Measurements from ENCODE around the gene PTGDR2.
"Not testable (repeated sequence)": the region's sequence is repeated elsewhere in the genome, so short reads cannot be mapped to it uniquely, and the experiment has no call there.

PTGDR2 gene

DNA sequence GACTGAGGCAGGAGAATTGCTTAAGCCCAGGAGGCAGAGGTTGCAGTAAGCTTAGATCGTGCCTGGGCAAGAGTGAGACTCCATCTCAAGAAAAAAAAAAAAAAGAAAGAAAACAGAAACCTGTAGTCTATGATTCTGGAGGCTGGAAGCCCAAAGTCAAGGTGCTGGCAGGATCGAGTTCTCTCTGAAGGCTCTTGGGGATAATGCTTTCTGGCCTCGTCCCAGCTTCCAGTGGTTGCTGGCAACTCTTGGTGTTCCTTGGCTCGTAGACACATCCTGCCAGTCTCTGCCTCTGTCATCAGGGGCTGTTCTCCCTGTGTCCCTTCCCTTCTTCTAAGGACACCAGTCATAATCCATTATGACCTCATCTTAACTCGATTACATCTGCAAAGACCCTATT lies 30.6 kb downstream of the PTGDR2 start:
- no peak for TF ChIP-seq CTCF (IDR thresholded peaks at IDR 0.05; ENCODE audit: low read depth, low read length)
- no peak overlapping the region for H3K4me3 ChIP-seq (ENCODE audit: low read depth, low read length)

DNA sequence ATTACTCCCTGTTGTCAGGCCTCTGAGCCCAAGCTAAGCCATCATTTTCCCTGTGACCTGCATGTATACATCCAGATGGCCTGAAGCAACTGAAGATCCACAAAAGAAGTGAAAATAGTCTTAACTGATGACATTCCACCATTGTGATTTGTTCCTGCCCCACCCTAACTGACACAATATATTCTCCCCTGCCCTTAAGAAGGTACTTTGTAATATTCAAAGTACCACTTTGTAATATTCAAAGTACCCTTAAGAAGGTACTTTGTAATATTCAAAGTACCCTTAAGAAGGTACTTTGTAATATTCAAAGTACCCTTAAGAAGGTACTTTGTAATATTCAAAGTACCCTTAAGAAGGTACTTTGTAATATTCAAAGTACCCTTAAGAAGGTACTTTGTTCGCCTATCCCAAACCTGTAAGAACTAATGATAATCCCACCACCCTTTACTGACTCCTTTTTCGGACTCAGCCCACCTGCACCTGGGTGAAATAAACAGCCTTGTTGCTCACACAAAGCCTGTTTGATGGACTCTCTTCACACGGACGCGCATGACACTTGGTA lies 31.9 kb downstream of the PTGDR2 start:
- not testable (repeated sequence) for H3K4me3 ChIP-seq (ENCODE audit: low read depth, low read length)

DNA sequence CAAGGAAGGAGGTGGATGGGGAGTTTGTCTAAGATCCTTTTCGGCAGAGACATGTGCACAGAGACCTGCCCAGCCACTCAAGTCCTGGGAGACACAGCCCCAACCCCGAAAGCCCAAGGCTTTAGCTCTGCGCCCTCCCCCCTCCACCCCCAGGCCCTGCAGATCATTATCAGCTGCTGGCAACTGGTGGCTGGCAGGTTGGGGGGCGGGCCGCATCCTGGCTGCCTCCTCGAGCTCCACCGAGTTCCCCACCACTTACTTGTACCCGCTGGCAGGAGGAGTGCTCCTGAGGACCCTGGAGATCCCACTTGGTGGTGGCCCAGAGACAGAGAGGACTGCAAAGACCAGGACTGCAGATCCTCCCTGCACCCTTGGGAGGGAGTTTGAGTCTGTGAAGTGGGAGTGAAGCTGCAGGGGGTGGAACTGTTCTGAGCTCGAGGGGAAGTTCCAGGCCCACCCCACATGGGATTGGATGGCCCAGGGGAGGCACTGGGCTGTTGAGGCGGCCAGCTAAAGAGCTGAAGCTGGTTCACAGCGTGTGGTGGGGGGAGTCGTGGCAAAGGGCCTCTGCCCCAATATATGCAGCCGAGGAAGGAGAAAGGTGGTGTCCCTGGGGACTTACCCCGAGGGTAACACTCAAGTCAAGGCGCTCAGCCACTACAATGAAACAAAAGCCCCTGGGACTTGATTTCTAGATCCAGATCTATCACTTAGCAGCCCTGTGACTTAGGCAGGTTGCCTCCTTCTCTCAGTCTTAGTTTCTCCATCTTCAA lies 33.7 kb downstream of the PTGDR2 start:
- TF ChIP-seq CTCF (IDR thresholded peaks at IDR 0.05; ENCODE audit: low read depth, low read length) = no peak
- no peak overlapping the region for H3K4me3 ChIP-seq (ENCODE audit: low read depth, low read length)

DNA sequence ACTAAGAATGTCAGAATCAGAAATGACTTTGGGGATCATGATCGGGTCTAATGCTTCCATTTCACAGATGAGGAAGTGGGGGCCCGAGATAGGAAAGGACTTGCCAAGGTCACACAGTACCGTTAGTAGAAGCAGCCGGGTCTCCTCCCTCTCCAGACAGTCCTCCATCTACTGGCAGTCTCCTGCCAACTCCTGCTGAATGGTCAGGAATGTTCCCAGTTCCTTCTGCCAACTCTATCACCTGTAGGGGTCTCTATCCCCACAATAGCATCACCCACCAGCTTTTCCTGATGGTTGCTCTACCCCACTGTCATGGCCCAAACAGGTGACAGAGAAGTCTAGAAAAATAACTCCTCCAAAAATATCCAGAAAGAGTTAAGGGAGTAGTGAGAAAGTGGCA lies 37.7 kb downstream of the PTGDR2 start:
- H3K4me3 ChIP-seq (ENCODE audit: low read depth, low read length) = no peak overlapping the region
- TF ChIP-seq CTCF (IDR thresholded peaks at IDR 0.05; ENCODE audit: low read depth, low read length) = no peak

DNA sequence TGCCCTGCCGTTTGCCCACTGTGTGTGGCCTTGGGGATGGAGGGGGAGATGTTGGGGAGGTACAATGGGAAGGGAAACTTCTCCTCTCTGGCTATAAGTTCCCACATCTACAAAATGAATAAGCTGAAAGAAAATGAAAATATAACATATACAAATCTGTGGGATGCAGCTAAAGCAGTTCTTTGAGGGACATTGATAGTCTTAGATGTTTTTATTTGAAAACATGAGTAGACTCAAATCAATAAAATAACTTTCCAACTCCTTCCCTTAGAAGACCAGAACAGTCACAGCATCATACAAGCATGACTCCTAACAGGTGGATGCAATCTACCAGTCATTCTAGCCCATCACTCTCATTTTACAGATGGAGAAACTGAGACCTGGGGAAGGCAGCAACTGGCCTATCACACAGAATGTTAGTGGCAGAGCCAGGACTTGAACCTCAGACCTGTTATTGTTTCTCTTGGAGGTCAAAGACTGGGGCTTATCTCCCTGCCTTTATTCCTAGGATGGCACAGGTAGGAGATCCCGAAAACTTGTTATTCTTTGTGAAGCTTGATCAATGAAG lies 39.1 kb downstream of the PTGDR2 start:
- TF ChIP-seq CTCF (IDR thresholded peaks at IDR 0.05; ENCODE audit: low read depth, low read length) = no peak
- no peak overlapping the region for H3K4me3 ChIP-seq (ENCODE audit: low read depth, low read length)

- no peak for TF ChIP-seq CTCF (IDR thresholded peaks at IDR 0.05; ENCODE audit: low read depth, low read length)
- no peak overlapping the region for H3K4me3 ChIP-seq (ENCODE audit: low read depth, low read length)
Observed at GRCh38 chr11:60814112-60814511, 41.6 kb downstream of the PTGDR2 start.

GRCh38 chr11:60813324-60813723 lies 42.4 kb downstream of the PTGDR2 start:
- TF ChIP-seq CTCF (IDR thresholded peaks at IDR 0.05; ENCODE audit: low read depth, low read length) = no peak

More at GRCh38 chr11:60813324-60813723, 42.4 kb downstream of the PTGDR2 start:
- H3K4me3 ChIP-seq (ENCODE audit: low read depth, low read length) = no peak overlapping the region

Measured in WI38 (cell line).